HG03558 (cell line): ENCODE measurements around the gene WHRN.

Source experiments
- ATAC-seq: cut with Tn5 transposase; IDR thresholded peaks from one replicate; pipeline ENCODE4 v1.9.1; 2021; ENCODE audit warnings: moderate number of reproducible peaks; ENCODE audit not compliant: unreplicated experiment; ENCODE audit errors: extremely low read depth

WHRN gene

DNA sequence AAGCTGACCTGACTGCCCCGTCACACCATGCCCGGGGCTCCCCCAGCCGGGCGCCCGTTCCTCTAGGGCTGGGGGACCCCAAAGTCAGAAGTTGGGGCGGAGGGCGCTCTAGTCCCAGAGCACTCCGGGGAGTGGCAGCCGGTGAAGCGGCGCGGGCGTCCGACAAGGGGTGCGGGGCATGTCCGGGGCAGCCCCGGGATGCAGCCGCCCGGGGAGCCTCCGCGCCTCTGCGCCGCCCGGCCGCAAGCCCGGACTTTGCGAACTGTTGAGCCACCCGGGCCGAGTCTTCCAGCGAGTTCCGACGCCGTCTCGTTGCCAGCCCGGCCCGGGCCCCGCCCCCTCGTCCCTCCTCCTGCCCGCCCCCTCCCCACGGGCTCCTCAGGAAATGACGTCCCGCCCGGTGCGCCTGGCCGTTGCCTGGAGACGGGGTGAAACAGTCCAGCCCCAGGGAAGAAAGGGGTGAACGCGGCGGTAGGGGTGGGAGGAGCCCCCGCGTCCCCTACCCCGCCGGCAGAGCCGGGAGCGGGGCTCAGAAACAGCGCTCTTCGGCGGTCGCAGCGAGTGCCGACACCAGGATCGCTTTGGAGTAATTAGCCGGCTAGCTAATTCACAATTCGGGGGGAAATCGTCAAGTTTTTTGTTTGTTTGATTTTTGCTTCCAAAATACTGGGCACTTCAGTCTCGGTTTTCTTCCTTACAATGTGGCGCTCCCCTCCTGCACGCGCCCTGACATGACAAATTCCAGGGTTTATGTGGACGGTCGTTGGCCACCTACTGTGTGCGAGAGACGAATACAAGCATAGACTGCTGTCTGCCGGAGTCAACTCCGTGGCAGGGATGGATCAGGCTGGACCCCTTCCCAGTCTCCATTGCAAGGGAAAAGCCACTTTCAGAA, at the start of gene WHRN:
Gene WHRN (minus strand): TSS at position 287 of the 895 bp plus-strand sequence. CDS start 672 bp downstream, outside the sequence.
- ATAC-seq, result peak; percentile 47

DNA sequence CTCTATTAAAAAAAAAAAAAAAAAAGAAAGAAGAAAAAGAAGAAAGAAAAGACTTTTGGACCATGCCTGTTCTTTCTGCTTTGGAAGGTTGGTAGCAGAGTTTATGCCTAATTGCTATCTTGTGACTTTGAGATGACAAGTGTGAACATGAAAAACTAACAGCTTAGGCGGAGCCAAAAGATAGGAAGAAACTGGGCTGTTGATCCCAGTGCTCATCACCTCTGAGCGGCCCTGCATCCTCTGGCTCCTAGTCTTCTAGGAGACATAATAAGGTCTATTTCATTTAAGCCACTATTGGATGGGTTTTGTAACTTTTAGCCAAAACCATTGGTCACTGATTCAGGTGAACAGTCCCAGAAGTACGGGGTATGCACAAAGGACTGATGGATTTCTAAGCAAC, 47.9 kb upstream of the WHRN start:
- no peak for ATAC-seq

DNA sequence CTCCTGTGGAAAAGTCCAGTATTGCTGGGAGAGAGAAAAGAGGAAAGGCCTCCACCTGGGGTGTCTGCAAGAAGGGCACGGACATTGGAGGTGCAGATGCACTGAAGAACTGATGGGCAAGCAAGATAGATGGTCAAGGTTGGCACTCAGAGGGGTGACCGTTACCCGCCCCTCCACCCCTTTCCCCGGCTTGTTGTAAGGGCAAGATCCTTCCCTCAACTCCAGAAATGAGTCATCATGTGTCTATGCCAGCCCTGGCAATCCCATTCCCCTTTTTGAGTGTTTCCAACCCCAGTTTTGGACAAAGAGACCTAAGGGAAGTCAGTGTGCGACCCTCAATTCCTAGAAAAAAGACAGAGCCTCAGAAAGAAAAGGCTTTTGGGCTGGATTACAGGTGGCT, 47.4 kb upstream of the WHRN start:
- ATAC-seq, result no peak

DNA sequence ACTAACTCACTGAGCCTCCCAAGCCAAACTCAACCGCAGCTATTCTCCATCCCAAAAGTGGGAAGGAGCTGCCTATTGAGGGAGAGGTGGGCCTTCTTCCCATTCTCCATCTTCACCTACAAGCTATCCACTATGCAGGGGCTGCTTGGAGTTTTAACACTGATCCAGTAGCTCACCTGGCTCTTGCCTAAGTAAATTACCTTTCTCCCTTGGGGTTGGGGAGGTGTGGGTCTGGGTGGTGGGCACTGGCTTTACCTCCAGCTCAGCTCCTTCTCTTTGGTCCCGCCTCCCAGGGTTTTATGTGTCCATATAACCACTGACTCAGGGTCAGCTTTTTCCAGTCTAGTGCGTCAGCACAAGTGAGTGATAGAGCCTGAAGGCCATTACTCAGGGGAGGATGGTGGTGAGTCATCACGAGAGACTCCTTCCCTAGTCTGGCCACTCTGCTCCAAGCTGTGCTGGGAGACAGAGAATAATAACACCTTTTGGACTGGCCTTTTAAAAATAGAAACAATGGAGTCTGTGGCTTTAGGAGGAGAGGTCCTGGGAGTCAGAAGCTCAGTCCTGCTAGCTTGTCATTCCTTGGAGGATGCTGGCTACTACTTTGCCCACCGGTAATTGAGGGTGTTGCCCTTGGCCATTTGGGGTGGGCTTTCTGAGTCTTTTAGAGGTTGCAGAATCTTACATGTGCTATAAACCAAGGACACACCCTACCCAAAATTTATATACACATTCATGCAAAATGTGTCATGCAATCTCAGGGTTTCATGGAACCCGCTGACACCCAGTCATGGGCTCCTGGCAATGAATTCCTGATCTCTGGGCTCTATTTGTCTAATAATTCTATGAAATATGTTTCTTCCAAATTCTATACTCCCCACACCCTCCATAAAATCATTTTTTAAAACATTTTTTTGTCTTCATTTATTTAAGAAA, 46.7 kb upstream of the WHRN start:
- no peak for ATAC-seq

DNA sequence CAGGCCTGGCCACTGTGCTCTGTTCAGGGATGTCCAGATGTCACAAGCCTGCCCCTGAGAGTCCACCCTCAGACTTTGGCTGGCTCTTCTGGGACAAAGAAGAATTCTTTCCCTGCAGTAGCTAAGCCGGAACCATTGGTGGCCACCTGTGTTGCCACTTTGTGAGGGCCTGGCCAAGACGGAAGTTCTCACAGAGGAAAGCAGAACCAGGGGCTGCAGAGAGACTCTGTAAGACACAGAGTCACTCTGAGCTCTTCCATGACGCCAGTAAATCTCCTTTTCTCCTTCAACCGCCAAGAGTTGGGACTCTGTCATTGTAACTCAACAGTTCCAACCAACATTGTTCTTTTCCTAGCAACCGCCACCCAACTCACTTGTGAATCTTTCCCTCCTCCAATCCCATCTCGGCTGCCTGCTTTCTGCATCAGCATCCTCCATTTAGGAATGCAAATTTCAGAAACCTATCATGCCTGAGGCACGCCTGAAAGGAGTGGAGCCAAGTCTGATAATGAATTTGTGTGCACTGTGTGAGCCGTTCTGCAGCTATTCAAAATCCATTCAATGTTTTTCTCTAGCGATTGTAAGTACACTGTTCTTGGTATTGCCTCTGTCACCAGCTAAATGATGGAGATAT, 44.5 kb upstream of the WHRN start:
- ATAC-seq, result no peak

DNA sequence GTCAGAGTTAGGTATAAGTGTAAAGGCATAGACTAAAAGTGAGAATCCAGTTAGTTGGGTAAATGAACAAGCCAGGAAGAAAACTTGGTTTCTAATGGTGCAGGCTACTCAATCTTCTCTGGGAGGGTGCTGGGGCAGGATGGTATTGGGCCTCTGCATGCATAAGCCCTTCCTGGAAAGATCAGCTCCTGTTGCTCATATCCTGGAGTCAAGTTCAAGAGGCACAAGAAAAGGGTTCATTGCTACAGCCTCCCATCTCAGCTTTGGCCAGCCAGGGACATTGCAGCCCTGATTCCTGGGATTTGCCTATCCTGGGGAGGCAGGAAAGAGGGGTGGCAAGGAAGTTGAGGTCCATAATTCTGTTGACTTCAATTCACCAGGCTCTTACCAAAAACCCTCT, 41.6 kb upstream of the WHRN start:
- ATAC-seq, result no peak

DNA sequence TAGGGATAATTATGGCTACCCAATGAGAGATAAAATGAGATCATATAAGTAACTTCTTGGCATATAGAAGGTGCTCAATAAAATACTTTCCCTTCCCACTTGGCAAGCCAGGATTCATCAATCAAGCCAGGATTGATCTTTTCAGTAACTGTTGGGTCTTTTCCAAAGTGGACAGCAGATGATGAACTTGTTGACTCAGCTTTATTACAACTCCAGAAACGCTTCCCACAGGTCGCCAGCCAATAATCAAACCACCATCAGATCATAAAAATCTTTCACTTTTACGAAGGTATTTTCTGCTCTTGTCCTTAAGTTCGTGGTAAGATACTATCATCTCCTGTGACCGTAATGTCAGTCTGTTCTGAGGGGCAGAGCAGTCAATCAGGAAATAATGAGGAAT, 39.8 kb upstream of the WHRN start:
- no peak for ATAC-seq

DNA sequence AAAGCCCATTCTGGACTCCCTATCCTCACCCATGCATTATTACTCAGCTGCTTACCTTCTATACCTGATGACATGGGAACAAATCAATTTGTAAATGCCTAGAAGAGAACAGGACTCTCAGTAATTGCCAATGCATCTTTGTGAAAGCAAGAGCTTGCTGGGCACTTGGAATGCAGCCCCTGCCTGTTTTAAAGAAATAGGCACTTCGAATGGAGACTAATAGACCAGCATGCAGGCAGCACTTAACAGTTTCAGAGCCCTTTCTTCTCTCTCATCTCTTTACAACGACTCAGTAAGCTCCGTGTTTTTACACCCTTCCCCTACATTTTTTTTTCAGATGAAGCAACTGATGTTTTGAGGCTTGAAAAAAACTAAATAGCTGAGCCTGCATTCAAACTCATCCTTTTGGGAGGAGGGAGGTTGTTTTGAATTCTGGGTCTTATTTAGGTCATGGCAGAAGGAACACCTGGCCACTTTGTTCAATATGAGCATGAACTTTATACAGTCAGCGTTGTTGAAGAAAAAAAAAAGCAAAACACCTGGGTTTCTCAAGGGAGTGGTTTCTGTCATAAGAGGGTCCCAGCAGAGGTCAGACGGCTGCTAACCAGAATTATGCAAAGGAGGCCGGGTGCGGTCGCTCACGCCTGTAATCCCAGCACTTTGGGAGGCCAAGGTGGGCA, 34.6 kb upstream of the WHRN start:
- no peak for ATAC-seq

DNA sequence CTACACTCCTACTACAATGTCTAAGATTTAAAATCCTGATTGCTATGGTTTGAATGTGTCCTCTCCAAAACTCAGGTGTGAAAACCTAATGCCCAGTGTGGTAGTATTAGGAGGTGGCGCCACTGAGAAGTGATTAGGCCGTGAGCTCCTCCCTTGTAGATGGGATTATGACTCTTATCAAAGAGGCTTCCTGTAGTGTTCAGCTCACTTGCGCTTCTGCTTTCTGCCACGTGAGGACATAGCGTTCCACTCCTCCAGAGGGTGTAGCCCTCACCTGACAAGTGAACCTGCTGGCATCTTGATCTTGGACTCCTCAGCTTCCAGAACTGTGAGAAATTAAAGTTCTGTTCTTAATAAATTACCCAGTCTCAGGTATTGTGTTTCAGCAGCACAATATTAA, 33.0 kb upstream of the WHRN start:
- no peak for ATAC-seq

DNA sequence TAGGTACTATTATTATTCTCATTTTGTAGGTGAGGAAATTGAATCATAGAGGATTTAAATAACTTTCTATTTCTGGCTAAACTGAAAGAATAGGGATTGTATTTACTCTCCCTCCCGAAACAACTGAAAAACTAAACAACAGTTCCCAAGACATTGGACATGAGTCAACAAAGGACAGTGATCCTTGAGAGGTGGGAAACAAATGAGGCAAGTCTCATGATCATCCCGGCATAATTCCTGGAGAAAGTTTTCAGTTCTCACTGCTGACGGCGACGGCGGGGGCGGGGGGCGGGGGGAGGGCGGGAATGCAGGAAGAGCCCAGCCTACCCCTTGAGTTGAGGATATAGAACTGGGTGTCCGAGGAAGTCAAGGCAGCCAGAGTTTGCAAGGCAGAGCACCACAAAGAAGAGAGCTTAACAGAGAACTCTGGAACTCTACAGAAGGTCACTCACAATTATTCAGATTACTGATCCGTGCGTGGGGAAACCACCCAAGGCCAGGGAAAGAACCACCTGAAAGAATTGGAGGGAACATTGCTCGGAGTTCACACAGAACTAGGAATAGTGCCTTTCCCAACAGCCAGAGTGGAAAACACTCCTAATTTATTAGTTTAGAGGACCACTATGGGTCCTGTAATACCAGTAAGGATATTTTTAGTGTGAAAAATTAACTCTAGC, 27.4 kb upstream of the WHRN start:
- no peak for ATAC-seq

DNA sequence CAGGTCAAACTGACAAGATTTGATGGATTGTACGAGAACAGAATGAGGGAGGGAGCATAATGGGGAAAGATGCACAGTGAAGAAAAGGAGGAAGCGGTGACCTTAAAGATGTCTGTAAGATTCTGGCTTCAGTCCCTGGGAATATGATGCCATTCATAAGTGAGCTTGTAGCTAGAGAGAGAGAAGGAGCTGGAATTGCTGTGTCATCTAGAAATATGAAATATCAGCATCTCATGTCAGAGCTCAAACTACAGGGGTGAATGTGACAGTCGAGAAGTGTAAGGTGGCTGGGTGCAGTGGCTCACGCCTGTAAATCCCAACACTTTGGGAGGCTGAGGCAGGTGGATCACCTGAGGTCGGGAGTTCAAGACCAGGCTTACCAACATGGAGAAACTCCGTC, 24.0 kb upstream of the WHRN start:
- ATAC-seq, result no peak

DNA sequence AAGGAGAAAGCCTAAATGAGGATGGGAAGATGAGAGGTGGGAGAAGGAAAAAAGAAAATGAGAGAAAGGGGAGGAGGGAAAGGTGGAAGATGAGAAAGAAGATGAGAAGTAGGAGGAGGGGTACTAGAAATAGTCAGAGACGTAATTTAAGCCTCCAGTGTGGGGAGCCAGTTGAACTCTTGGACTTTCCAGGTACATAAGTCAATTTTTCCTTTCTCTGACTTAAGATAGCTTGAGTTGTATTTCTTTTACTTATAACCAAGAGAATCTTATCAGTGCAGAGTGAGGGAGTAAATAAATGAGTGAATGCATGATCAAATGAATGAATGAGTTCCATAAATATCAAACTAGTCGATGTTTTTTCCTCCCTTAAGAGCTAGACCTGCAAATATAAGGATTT, 21.5 kb upstream of the WHRN start:
- ATAC-seq, result no peak

DNA sequence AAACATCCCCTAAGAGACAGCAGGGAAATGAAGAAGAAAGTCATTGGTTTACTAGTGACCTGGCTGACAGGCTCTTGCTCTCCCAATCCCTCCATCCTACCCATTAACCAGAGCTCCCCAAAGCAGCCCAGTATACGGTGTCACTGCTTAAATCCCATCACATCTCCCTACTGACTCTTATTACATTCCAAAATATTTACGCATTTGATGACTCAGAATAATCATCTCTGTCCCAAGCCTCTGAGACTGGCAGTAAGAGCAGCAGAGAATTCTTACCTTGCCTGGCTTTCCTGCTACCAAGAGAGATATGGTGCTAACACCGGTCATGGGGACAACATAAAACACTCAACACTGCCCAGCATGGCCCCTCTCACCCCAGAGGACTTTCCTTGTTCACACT, 20.2 kb upstream of the WHRN start:
- ATAC-seq, result no peak

DNA sequence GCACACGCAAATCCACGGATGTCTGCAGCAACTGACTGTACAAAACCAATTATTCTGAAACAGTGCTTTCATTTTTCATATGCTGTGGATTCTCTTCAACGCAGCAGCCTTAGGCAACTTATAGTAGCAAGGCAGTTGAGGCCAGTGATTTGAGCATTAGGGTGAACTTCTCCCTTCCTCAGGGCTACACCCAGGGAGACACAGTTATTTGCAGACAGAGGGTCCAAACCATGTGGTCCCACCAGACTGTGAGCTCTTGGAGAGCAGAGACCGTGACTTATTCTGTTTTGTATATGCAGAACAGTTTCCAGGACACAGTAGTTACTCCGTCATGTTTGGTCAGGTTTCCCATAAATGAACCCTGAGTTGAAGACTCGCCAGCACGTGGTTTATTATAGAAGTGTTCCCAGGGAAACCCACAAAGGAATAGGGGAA, 19.0 kb upstream of the WHRN start:
- ATAC-seq, result no peak

DNA sequence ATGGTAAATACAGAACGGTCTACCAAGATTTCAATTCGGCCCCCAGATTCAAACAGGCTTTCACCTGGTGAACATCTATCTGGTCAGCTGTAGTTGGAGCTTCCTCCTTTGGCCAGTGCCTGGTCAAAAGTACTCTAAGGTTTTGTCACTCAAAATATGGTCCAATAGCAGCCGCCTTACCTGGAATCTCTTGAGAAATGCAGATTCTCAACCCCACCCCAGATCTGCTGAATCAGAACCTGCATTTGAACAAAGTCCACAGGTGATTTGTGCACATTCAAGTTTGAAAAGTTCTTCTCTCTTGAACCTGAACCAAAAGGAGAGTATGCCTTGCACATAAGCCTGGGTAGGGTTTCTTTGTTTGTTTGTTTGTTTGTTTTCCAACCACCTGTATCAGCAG, 17.6 kb upstream of the WHRN start:
- no peak for ATAC-seq

DNA sequence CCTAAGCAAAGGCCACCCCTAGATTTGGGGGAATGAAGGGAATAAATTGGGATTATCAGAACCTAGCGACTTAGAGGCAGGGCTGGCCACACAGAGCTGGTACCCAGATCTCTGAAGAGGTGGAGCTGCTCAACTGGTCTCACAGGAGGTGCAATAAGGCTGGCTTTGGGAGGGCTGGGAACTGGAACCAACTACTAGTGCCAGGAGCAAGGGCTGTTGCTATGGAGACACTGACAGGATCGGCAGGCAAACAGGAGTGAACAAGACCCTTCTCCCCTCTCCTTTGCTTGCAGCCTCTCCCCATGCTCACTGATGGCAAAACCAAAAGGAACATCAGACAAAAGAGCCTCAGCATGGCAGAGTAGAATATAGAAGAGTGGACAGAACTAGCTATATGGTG, 17.0 kb upstream of the WHRN start:
- ATAC-seq, result no peak

DNA sequence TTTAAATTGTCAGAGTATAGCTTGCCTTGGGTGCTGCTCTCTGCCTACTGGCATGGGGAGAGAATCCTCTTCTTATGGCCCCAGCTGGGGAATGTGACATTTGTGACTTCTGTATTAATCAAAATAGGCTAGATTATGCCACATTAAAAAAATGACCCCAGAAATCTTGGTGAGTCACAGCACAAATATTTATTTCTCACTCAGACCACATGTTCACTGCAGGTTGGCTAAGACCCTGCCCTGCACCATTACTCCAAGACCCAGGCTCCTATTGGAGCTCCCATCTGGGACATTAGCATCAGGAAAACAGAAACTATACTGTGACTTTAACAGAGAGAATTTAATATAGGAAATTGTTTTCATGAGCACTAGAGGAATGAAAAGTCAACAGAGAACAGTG, 16.6 kb upstream of the WHRN start:
- no peak for ATAC-seq

DNA sequence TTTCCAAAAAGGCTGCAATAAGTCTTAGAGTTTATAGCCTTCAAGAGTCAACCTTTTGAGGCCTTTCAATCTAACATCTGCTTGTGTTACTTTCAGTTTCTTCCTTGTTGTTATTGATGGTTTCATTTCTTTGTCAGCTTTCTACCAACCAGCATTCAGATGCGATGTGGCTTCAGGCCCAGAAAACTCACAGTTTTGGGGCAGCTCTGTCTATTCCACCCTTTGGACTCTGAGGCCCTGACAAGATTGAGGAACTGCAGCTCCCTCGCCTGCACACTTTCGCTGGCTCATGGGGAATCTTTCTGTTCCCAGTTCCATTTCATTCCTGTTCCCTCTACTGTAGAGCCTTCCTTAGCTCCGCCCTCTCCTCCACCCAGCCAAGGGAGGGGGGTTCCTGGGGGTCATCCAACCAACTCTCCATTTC, 13.3 kb upstream of the WHRN start:
- ATAC-seq, result peak; percentile 65

DNA sequence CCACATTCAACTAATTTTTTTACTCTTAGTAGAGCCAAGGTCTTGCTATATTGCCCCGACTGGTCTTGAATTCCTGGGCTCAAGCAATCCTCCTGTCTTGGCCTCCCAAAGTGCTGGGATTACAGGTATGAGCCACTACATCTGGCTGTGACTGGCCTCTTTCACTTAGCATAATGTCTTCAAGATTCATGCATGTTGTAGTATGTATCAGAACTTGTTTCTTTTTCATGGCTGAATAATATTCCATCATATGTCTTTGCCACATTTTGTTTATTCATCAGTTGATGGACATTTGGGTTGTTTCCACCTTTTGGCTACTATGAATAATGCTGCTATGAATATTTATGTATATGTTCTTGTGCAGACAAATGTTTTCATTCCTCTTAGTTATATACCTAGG, 12.8 kb upstream of the WHRN start:
- no peak for ATAC-seq

DNA sequence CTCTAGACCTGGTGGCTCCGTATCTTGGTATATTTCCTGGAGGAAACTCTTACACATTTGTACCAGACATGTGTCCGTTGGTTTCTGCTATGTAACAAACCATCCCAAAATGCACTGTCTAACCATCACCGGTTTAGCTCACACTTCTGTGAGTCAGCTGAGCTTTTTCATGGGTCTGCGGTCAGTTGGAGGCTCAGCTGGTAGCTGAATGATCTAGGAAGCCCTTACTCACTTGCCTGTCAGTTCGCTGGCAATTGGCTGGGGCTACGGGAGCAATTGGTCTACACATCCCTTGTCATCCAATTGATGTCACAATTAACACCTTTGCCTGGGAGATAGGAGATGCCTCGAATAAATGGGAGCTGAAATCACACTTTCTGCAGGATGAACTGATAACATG, 11.6 kb upstream of the WHRN start:
- no peak for ATAC-seq
